ENCODE data around the gene PADI6. TPM values are rescaled to one million over a fixed set of nuclear protein-coding genes. Genes with fewer than 3 reads are reported as not detected.

Gene PADI6
- total RNA-seq, 4 donors from 2014 or later = not detected

DNA sequence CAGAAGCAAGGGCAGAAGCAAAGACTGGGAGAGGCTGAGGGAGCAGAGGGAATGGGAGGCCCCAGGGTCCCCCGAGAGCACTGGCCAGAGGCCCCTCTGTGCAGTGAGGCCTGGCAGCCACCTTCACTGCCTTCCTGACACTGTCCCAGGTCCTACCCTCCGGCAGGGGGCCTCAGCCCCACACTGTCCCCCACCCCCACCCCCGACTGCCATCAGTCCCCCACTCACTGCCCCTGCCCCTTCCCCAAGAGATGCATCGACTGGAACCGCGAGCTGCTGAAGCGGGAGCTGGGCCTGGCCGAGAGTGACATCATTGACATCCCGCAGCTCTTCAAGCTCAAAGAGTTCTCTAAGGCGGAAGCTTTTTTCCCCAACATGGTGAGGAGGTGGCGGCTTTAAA, 13.0 kb upstream of the PADI6 start:
- H3K27ac ChIP-seq = no peak overlapping the region
- H3K36me3 ChIP-seq = no peaks in the 10 kb centered on the region
- H3K27me3 ChIP-seq = no peaks in the 10 kb centered on the region
- H3K4me1 ChIP-seq = no peaks in the 10 kb centered on the region
- TF ChIP-seq POLR2A (IDR thresholded peaks at IDR 0.05) = no peak
- TF ChIP-seq, protein P1, sequence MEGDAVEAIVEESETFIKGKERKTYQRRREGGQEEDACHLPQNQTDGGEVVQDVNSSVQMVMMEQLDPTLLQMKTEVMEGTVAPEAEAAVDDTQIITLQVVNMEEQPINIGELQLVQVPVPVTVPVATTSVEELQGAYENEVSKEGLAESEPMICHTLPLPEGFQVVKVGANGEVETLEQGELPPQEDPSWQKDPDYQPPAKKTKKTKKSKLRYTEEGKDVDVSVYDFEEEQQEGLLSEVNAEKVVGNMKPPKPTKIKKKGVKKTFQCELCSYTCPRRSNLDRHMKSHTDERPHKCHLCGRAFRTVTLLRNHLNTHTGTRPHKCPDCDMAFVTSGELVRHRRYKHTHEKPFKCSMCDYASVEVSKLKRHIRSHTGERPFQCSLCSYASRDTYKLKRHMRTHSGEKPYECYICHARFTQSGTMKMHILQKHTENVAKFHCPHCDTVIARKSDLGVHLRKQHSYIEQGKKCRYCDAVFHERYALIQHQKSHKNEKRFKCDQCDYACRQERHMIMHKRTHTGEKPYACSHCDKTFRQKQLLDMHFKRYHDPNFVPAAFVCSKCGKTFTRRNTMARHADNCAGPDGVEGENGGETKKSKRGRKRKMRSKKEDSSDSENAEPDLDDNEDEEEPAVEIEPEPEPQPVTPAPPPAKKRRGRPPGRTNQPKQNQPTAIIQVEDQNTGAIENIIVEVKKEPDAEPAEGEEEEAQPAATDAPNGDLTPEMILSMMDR (IDR thresholded peaks at IDR 0.05) = no peak
- no peaks in the 10 kb centered on the region for H3K9me3 ChIP-seq
- H3K4me3 ChIP-seq = no peak overlapping the region
- no peak for DNase-seq

DNA sequence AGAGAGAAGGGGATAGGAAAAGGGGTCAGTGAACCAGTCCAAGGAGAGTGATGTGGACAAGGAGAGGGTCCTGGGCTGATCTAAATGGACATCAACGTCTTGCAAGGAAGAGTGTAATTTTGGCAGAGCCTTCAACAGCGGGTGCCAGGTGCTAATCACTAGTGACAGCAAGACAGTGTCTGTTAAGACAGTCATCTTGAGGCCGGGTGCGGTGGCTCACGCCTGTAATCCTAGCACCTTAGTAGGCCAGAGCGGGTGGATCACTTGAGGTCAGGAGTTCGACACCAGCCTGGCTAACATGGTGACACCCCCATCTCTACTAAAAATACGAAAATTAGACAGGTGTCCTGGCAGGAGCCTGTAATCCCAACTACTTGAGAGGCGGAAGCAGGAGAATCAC, 12.2 kb upstream of the PADI6 start:
- TF ChIP-seq, protein P1 (IDR thresholded peaks at IDR 0.05) = no peak
- no peak for TF ChIP-seq POLR2A (IDR thresholded peaks at IDR 0.05)
- Histone ChIP-seq H3K4me3 (no peak overlapping the region), H3K27me3 (no peaks in the 10 kb centered on the region), H3K4me1 (no peaks in the 10 kb centered on the region), H3K9me3 (no peaks in the 10 kb centered on the region), H3K36me3 (no peaks in the 10 kb centered on the region), H3K27ac (no peak overlapping the region)
- DNase-seq = peak in 1 of 3 donors; percentile 16

GRCh38 chr1:17360272-17360956, 11.6 kb upstream of the PADI6 start:
- Histone ChIP-seq H3K27ac (no peak overlapping the region), H3K4me3 (no peak overlapping the region), H3K9me3 (no peaks in the 10 kb centered on the region), H3K36me3 (no peaks in the 10 kb centered on the region), H3K4me1 (no peaks in the 10 kb centered on the region), H3K27me3 (no peaks in the 10 kb centered on the region)
- DNase-seq = peak in 1 of 3 donors; percentile 22
- TF ChIP-seq, protein P1 (IDR thresholded peaks at IDR 0.05) = no peak
- TF ChIP-seq POLR2A (IDR thresholded peaks at IDR 0.05) = no peak

GRCh38 chr1:17361687-17362086, 10.3 kb upstream of the PADI6 start:
- Histone ChIP-seq H3K4me3 (no peak overlapping the region), H3K36me3 (no peaks in the 10 kb centered on the region), H3K27me3 (no peaks in the 10 kb centered on the region), H3K27ac (no peak overlapping the region), H3K9me3 (no peaks in the 10 kb centered on the region), H3K4me1 (no peaks in the 10 kb centered on the region)
- DNase-seq = peak in 1 of 3 donors; percentile 8
- TF ChIP-seq, protein P1 (IDR thresholded peaks at IDR 0.05) = no peak
- TF ChIP-seq POLR2A (IDR thresholded peaks at IDR 0.05) = no peak

DNA sequence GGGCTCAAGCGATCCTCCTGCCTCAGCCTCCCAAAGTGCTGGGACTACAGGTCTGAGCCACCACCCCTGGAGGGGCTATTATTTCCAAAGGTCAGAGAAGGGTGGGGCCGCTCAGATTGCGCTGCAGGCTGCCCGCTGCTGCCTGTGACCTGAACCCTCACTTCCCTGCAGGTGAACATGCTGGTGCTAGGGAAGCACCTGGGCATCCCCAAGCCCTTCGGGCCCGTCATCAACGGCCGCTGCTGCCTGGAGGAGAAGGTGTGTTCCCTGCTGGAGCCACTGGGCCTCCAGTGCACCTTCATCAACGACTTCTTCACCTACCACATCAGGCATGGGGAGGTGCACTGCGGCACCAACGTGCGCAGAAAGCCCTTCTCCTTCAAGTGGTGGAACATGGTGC, 8.6 kb upstream of the PADI6 start:
- no peaks in the 10 kb centered on the region for H3K36me3 ChIP-seq
- no peak overlapping the region for H3K27ac ChIP-seq
- H3K27me3 ChIP-seq = no peaks in the 10 kb centered on the region
- peak in 1 of 3 donors; percentile 34 for DNase-seq
- no peaks in the 10 kb centered on the region for H3K9me3 ChIP-seq
- no peak overlapping the region for H3K4me3 ChIP-seq
- TF ChIP-seq, protein P1 (IDR thresholded peaks at IDR 0.05) = no peak
- TF ChIP-seq POLR2A (IDR thresholded peaks at IDR 0.05) = no peak
- H3K4me1 ChIP-seq = no peaks in the 10 kb centered on the region
